AG04450 (cell line): ENCODE data around the gene TRNT1. TPM values are rescaled to one million over a fixed set of nuclear protein-coding genes. Genes with fewer than 3 reads are reported as not detected.

Source experiments
- CTCF ChIA-PET: fragments of 300-600, 350-600 bp; formaldehyde crosslinking; extraction: SDS; loops from one replicate; lab custom pipeline; 2022; ENCODE audit warnings: antibody characterized with exemption, inconsistent platforms; lab: Charles Lee
- POLR2A ChIA-PET: fragments of 350-600 bp; formaldehyde crosslinking; extraction: SDS; loops from one replicate; lab custom pipeline; 2021; ENCODE audit warnings: antibody characterized with exemption, inconsistent platforms; lab: Yijun Ruan, JAX
- DNase-seq: peaks from one replicate; pipeline ENCODE4 v3.0.0-alpha.2; 2011; ENCODE audit warnings: low read depth, low spot score
- H3K27ac ChIP-seq: one replicate; pipeline ENCODE4 v1.5.1; 2012; ENCODE audit warnings: low read depth, low read length, control low read depth
- H3K27me3 ChIP-seq: one replicate; pipeline ENCODE4 v1.6.0; 2012; ENCODE audit warnings: low read length; ENCODE audit not compliant: control insufficient read depth, insufficient read depth
- H3K4me3 ChIP-seq: 2 replicates; pipeline ENCODE4 v1.5.1; 2011; ENCODE audit warnings: mild to moderate bottlenecking, low read depth, low read length, control low read depth
- H3K9me3 ChIP-seq: 2 replicates; pipeline ENCODE4 v1.5.1; 2012; ENCODE audit warnings: low read length; ENCODE audit not compliant: control insufficient read depth, insufficient read depth
- CTCF ChIP-seq: IDR thresholded peaks from 2 replicates; pipeline ENCODE4 v1.5.1; 2011; ENCODE audit warnings: low read depth, low read length, control low read depth, inconsistent platforms
- polyA plus RNA-seq: library from polyadenylated mRNA; depleted of rRNA; stranded (reverse); fragments of >200 nt; gene quantifications from 2 replicates; pipeline ENCODE4 v1.2.3, GENCODE V29; 2011

TRNT1 gene
- polyA plus RNA-seq, 1 experiment, result 15.7 TPM

GRCh38 chr3:3084890-3085289 lies 41.9 kb upstream of the TRNT1 start:
- CTCF ChIA-PET, result no interaction called here

GRCh38 chr3:3085782-3086181 lies 41.0 kb upstream of the TRNT1 start:
- H3K4me3 ChIP-seq, result no peak overlapping the region
- DNase-seq, result no peak
- ChIA-PET POLR2A (no interaction called here), CTCF (no interaction called here)
- H3K9me3 ChIP-seq, result peaks cover 10% of the 10 kb centered on the region
- no peak for TF ChIP-seq CTCF
- H3K27ac ChIP-seq, result no peak overlapping the region
- no peaks in the 10 kb centered on the region for H3K27me3 ChIP-seq

More at GRCh38 chr3:3084890-3085289, 41.9 kb upstream of the TRNT1 start:
- POLR2A ChIA-PET, result no interaction called here
- TF ChIP-seq CTCF, result no peak
- H3K27me3 ChIP-seq, result no peaks in the 10 kb centered on the region
- H3K27ac ChIP-seq, result no peak overlapping the region
- no peak for DNase-seq
- no peak overlapping the region for H3K4me3 ChIP-seq
- peaks cover 10% of the 10 kb centered on the region for H3K9me3 ChIP-seq

- no peak overlapping the region for H3K27ac ChIP-seq
- TF ChIP-seq CTCF, result no peak
- no peak overlapping the region for H3K4me3 ChIP-seq
- POLR2A ChIA-PET, result no interaction called here
- no peaks in the 10 kb centered on the region for H3K27me3 ChIP-seq
- peaks cover 10% of the 10 kb centered on the region for H3K9me3 ChIP-seq
- no peak for DNase-seq
- CTCF ChIA-PET, result no interaction called here
These were observed 40.5 kb upstream of the TRNT1 start for GRCh38 chr3:3086239-3086638.

GRCh38 chr3:3087279-3087678 lies 39.5 kb upstream of the TRNT1 start:
- no peak for TF ChIP-seq CTCF
- ChIA-PET POLR2A (no interaction called here), CTCF (no interaction called here)
- Histone ChIP-seq H3K4me3 (no peak overlapping the region), H3K27ac (no peak overlapping the region), H3K27me3 (no peaks in the 10 kb centered on the region), H3K9me3 (peaks cover 10% of the 10 kb centered on the region)
- DNase-seq, result no peak

- no peak overlapping the region for H3K4me3 ChIP-seq
- H3K9me3 ChIP-seq, result peaks cover 10% of the 10 kb centered on the region
- ChIA-PET POLR2A (no interaction called here), CTCF (no interaction called here)
- DNase-seq, result no peak
- no peak for TF ChIP-seq CTCF
- no peaks in the 10 kb centered on the region for H3K27me3 ChIP-seq
- H3K27ac ChIP-seq, result no peak overlapping the region
These were observed 38.8 kb upstream of the TRNT1 start for GRCh38 chr3:3087716-3088465.
